Measurements from ENCODE around the gene ANXA6.
"Not testable (repeated sequence)": the region's sequence is repeated elsewhere in the genome, so short reads cannot be mapped to it uniquely, and the experiment has no call there.

ANXA6 gene

DNA sequence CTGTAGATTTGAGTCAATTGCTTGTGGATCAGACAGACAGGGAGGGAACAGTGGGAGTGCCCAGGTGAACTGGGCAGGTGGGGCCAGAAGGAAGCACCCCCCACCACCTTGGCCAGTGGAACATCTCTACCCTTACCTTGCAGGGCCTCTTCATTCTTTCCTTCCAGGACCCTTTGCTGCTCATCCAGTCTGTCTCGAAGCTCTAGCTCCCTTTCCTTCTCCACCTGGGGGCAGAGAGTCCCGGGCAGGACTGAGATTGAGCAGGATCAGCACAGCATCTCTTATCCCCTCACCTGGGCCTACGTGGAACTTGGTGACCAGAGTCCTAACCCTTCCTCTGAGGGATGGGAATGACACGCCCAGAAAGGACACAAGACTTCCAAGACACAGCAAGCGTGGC is 41.3 kb upstream of the ANXA6 start:
- no peak overlapping the region for H3K4me3 ChIP-seq (ENCODE audit: low read depth, low read length)
- TF ChIP-seq, protein P1, sequence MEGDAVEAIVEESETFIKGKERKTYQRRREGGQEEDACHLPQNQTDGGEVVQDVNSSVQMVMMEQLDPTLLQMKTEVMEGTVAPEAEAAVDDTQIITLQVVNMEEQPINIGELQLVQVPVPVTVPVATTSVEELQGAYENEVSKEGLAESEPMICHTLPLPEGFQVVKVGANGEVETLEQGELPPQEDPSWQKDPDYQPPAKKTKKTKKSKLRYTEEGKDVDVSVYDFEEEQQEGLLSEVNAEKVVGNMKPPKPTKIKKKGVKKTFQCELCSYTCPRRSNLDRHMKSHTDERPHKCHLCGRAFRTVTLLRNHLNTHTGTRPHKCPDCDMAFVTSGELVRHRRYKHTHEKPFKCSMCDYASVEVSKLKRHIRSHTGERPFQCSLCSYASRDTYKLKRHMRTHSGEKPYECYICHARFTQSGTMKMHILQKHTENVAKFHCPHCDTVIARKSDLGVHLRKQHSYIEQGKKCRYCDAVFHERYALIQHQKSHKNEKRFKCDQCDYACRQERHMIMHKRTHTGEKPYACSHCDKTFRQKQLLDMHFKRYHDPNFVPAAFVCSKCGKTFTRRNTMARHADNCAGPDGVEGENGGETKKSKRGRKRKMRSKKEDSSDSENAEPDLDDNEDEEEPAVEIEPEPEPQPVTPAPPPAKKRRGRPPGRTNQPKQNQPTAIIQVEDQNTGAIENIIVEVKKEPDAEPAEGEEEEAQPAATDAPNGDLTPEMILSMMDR (IDR thresholded peaks at IDR 0.05; ENCODE audit: low read depth, low read length) = no peak

- H3K4me3 ChIP-seq (ENCODE audit: low read depth, low read length) = not testable (repeated sequence)
These were observed 39.7 kb upstream of the ANXA6 start for GRCh38 chr5:151197291-151197600.

DNA sequence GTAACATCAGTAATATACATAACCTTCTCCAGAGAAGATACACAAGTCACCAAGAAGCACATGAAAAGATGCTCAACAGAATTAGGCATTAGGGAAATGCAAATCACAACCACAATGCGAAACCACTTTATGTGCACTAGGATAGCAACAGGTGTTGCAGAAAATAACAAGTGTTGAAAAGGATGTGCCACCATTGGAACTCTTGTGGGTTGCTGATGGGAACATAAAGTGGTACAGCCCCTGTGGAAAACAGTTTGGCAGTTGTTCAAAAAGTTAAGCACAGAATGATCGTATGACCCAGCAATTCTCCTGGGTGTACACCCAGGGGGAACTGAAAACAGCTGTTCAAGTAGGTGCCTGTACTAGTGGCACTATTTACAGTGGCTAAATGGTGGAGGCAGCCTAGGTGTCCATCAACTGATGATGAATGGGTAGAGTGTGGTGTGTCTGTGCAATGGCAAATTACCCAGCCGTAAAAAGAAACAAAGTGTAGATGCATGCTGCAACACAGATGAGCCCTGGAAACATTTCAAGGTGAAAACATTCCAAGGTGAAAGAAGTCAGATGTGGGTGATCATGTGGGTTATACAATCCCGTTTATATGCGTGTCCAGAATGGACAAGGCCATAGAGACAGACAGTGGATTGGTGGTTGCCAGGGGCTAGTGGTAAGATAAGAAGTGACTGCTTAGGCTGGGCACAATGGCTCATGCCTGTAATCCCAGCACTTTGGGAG is 39.1 kb upstream of the ANXA6 start:
- TF ChIP-seq, protein P1 (IDR thresholded peaks at IDR 0.05; ENCODE audit: low read depth, low read length) = no peak
- no peak overlapping the region for H3K4me3 ChIP-seq (ENCODE audit: low read depth, low read length)

- TF ChIP-seq, protein P1 (IDR thresholded peaks at IDR 0.05; ENCODE audit: low read depth, low read length) = no peak
- no peak overlapping the region for H3K4me3 ChIP-seq (ENCODE audit: low read depth, low read length)
These were observed 38.0 kb upstream of the ANXA6 start for GRCh38 chr5:151195622-151196021.

DNA sequence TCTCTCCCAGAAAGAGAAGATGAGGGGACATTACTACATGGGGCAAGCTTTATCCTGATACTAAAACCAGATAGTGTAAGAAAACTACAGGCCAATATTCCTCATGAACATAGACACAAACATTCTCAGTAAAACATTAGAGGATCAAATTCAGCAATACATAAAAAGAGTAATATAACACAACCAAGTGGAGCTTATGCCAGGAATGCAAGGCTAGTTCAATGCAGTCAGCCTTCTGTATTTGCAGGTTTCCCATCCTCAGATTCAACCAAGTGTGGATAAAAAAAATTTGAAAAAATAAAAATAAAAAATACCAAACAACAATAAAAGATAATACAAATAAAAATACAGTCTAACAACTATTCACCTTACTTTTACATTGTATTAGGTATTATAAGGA is 35.0 kb upstream of the ANXA6 start:
- TF ChIP-seq, protein P1 (IDR thresholded peaks at IDR 0.05; ENCODE audit: low read depth, low read length) = no peak
- H3K4me3 ChIP-seq (ENCODE audit: low read depth, low read length) = no peak overlapping the region

- H3K4me3 ChIP-seq (ENCODE audit: low read depth, low read length) = no peak overlapping the region
- TF ChIP-seq, protein P1 (IDR thresholded peaks at IDR 0.05; ENCODE audit: low read depth, low read length) = no peak
These were observed 34.1 kb upstream of the ANXA6 start for GRCh38 chr5:151191661-151192060.

- no peak overlapping the region for H3K4me3 ChIP-seq (ENCODE audit: low read depth, low read length)
- TF ChIP-seq, protein P1 (IDR thresholded peaks at IDR 0.05; ENCODE audit: low read depth, low read length) = no peak
These were observed 31.6 kb upstream of the ANXA6 start for GRCh38 chr5:151189151-151189550.

GRCh38 chr5:151186538-151186937 is 29.0 kb upstream of the ANXA6 start:
- no peak overlapping the region for H3K4me3 ChIP-seq (ENCODE audit: low read depth, low read length)
- TF ChIP-seq, protein P1 (IDR thresholded peaks at IDR 0.05; ENCODE audit: low read depth, low read length) = no peak
